Renal pelvis (tissue), 12 donors: ENCODE data around the gene AMER1. TPM values are rescaled to one million over a fixed set of nuclear protein-coding genes. Genes with fewer than 3 reads are reported as not detected.
"Not testable (repeated sequence)": the region's sequence is repeated elsewhere in the genome, so short reads cannot be mapped to it uniquely, and the experiment has no call there.

Source experiments
- DNase-seq: peaks from one replicate; pipeline ENCODE4 v3.0.0-alpha.2; 2013
- long read RNA-seq, 16 experiments: transcript quantifications; one replicate each; lab custom pipeline, GENCODE V29; 2026
- polyA plus RNA-seq, 3 donors: library from polyadenylated mRNA; unstranded; fragments of 120-200 nt; gene quantifications; one replicate each; pipeline ENCODE4 v1.2.1, GENCODE V29; 2013; ENCODE audit not compliant: insufficient read length in 3 of 3

The AMER1 gene
- polyA plus RNA-seq, result 1 to 10 TPM; 7.9 to 8.3 (median 8.0) TPM
- long read RNA-seq, donor 1, full-length matches to known transcripts, result 4 of 4 reads
- long read RNA-seq, donor 1, partial matches to known transcripts, result 0 of 4 reads
- long read RNA-seq, donor 1, other reads (novel, unspliced or antisense), result 0 of 4 reads
- long read RNA-seq, donor 2, full-length matches to known transcripts, result 1 of 1 reads
- long read RNA-seq, donor 2, partial matches to known transcripts, result 0 of 1 reads
- long read RNA-seq, donor 2, other reads (novel, unspliced or antisense), result 0 of 1 reads
- long read RNA-seq, donor 3, full-length matches to known transcripts, result 1 of 1 reads
- long read RNA-seq, donor 3, partial matches to known transcripts, result 0 of 1 reads
- long read RNA-seq, donor 3, other reads (novel, unspliced or antisense), result 0 of 1 reads
- long read RNA-seq, donor 4, full-length matches to known transcripts, result 1 of 1 reads
- long read RNA-seq, donor 4, partial matches to known transcripts, result 0 of 1 reads
- long read RNA-seq, donor 4, other reads (novel, unspliced or antisense), result 0 of 1 reads
- long read RNA-seq, donor 5, result 0 reads
- long read RNA-seq, donor 6, full-length matches to known transcripts, result 2 of 2 reads
- long read RNA-seq, donor 6, partial matches to known transcripts, result 0 of 2 reads
- long read RNA-seq, donor 6, other reads (novel, unspliced or antisense), result 0 of 2 reads
- long read RNA-seq, donor 7, full-length matches to known transcripts, result 2 of 2 reads
- long read RNA-seq, donor 7, partial matches to known transcripts, result 0 of 2 reads
- long read RNA-seq, donor 7, other reads (novel, unspliced or antisense), result 0 of 2 reads
- long read RNA-seq, donor 8, full-length matches to known transcripts, result 4 of 4 reads
- long read RNA-seq, donor 8, partial matches to known transcripts, result 0 of 4 reads
- long read RNA-seq, donor 8, other reads (novel, unspliced or antisense), result 0 of 4 reads
- long read RNA-seq, donor 9, full-length matches to known transcripts, result 3 of 3 reads
- long read RNA-seq, donor 9, partial matches to known transcripts, result 0 of 3 reads
- long read RNA-seq, donor 9, other reads (novel, unspliced or antisense), result 0 of 3 reads
- long read RNA-seq, donor 10, full-length matches to known transcripts, result 2 of 2 reads
- long read RNA-seq, donor 10, partial matches to known transcripts, result 0 of 2 reads
- long read RNA-seq, donor 10, other reads (novel, unspliced or antisense), result 0 of 2 reads
- long read RNA-seq, donor 11, result 0 reads
- long read RNA-seq, donor 12, full-length matches to known transcripts, result 3 of 3 reads
- long read RNA-seq, donor 12, partial matches to known transcripts, result 0 of 3 reads
- long read RNA-seq, donor 12, other reads (novel, unspliced or antisense), result 0 of 3 reads
- long read RNA-seq, donor 13, full-length matches to known transcripts, result 2 of 2 reads
- long read RNA-seq, donor 13, partial matches to known transcripts, result 0 of 2 reads
- long read RNA-seq, donor 13, other reads (novel, unspliced or antisense), result 0 of 2 reads
- long read RNA-seq, donor 14, full-length matches to known transcripts, result 2 of 2 reads
- long read RNA-seq, donor 14, partial matches to known transcripts, result 0 of 2 reads
- long read RNA-seq, donor 14, other reads (novel, unspliced or antisense), result 0 of 2 reads
- long read RNA-seq, donor 15, full-length matches to known transcripts, result 1 of 1 reads
- long read RNA-seq, donor 15, partial matches to known transcripts, result 0 of 1 reads
- long read RNA-seq, donor 15, other reads (novel, unspliced or antisense), result 0 of 1 reads
- long read RNA-seq, donor 16, full-length matches to known transcripts, result 3 of 3 reads
- long read RNA-seq, donor 16, partial matches to known transcripts, result 0 of 3 reads
- long read RNA-seq, donor 16, other reads (novel, unspliced or antisense), result 0 of 3 reads

DNA sequence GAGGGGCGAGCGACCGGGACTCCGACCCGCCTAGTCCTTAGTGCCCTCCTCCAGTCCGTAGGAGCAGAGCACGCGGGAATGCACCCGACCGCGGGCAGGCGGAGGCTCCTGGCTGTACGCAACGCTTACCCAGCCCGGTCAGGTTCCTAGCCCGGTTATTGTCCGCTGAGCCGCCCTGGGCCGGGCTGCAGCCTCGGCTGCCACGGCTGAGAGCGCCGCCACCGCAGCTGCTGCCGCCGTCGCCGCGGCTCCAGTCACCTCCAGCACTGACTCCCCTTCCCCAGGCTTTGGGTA, at the start of gene AMER1:
Gene AMER1, minus strand, starts transcription at position 268 of the 294 bp plus-strand sequence. CDS start 12,422 bp downstream, outside the sequence.
- no peak for DNase-seq

DNA sequence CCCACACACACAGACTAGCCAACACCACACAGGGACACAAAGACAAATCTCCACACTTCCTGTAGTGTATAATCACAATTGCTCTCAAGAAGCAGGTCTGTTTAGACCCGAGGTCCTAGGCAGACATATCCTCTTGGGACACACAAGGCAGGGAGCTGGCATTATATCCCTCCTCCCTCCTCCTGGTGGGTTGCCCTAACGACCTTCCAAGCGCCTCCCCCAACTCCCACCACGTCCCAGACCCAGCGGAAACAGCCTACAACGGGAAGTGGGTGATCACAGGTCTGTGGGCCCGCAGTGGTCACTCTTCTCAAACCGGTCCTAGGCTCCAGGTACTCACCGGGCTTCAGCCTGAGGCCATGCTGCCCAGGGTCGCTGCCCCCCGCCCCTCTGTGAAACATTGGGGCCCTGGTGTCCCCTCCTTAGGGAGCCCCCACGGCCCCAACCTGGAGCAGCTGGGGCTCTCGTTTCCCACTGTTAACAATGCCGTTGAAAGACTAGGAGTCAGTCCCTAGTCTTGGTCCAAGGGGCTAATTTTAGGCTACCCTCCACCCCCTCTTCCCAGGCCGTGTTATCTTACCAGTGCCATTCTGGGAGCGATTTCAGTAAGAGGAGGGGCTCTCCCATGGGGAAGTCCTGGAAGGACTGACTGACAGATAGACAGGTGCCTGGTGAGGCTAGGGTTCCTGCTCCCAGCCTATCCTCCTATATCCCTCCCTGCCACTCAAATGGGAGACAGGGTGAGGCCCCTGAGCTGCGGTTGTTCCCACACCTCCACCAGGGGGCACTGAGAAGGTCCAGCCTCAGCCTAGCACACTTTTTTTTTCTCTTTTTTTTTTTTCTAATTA, 24.8 kb upstream of the AMER1 start, which contains the start of gene ASB12:
Gene ASB12, minus strand, starts transcription at position 485 of the 848 bp plus-strand sequence. CDS start 4,957 bp downstream, outside the sequence.
- DNase-seq, result no peak

DNA sequence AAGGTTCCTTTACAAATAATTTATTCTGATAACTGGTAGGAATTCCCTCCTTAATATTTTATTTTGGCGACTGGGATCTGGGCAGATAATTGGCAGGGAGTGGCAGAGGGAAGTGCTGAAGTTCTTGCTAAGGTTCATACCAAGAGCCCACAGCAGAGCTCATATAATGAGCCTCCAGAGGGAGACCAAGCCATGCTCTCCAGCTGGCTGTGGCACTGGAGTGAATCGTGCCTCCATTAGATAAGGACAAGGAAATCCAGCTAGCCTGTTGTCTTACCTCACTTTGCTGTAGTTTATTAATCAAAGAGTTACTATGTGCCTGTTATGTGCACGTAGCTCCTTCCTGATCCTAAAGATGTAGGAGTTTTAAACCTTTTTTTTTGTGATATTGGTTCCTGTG, 23.6 kb upstream of the AMER1 start:
- DNase-seq, result no peak

DNA sequence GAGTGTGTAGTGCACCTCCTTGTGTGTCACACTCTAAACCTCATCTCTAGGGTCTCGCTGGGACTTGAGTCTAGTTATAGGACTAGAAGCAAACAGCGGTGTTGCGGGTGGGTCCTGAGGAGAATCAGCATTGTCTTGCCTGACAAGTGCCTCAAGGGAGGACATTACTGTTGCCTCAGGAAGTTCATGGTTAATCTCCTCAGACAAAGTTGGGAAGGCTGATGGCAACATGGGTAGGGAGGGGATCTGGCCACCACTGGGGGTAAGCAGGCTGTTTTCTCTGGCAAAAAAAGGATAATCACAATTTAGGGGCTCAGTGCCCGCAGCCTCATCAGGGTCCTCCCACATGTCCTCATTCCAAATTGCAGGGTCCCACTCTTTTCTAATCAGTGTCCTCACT, 12.5 kb upstream of the AMER1 start:
- DNase-seq, result no peak

DNA sequence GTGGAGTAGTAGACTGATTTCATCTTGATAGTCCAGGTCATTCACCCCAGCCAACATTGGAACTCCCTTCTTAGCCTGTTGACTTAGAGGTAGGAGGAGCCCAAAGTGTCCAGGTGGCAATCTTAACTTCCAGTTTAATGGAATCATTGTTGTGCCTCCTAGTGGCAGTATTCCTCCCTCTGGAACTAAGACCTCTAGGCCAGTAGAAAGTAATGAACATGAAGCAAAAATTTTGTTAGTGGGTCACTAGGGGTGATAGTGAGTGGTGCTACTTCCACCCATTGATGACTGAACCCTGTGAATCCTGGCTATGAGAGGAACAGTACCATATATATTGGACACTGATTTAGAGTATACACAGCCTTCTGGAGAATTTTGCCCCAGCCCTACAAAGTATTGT, 8.5 kb upstream of the AMER1 start:
- not testable (repeated sequence) for DNase-seq

DNA sequence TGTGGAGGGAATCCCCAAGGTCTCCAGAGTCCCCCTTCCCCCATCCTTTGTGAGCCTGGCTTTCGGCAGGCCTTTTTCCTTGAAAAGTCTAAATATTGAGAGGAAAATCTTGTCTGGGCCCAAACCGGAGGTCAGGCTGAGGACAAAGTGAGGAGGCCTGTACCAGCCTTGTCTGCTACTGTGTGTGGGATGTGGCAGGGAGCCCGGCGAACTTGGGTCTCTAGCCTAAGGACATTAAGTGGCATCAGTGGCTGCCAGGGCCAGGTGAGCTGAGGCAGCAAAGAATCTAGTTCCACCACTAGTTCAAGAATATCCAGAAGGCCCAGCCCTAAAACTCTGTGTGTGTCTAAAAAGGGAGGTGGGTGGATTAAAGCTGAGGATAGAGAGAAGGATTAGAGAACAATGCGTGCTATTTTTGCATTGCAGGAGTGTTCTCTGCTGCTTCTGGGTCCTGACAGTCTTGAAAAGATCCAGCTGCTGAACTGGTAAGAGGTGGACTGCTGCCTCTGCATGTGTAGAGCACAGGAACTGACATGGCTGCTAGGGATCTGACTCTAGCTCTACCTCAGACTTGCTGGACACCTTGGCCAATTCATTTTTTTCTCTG, 1.2 kb upstream of the AMER1 start:
- peak; percentile 41 for DNase-seq

DNA sequence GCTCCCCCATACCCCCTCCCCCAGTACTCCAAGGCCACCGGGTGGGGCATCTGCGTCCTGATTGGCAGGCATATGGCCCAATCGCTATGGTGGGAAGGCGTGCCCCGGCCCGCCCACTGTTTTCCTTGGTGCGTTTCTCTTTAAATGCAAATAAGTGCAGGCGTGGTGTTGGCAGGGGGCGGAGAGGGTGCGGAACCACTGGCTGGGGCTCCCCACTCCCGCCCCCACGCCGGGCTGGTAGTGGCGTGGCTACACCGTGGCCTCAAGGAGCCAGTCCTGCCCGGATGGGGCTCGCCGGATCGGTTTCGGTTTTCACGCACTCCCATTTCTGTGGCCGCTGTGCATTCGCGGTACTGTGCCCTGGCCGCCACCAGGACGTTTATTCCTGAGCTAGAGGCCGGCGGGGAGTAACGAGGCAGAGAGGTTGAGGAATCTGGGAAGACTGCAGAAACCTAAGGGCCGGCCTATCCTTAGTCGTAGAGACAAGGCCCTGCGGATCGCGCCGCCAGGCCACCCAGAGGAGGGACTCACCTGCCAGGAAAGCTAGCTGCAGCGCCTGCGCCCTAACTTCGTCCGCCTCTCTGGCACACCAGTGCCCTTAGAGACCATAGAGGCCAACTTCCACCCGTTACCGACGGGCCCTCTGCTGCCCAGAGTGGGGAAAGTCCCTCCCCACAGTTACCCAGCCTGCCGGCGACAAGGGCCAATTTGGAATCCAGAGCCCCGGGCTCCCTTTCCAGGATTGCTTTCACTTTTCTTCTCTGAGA, 410 bp upstream of the AMER1 start:
- peak; percentile 92 for DNase-seq

DNA sequence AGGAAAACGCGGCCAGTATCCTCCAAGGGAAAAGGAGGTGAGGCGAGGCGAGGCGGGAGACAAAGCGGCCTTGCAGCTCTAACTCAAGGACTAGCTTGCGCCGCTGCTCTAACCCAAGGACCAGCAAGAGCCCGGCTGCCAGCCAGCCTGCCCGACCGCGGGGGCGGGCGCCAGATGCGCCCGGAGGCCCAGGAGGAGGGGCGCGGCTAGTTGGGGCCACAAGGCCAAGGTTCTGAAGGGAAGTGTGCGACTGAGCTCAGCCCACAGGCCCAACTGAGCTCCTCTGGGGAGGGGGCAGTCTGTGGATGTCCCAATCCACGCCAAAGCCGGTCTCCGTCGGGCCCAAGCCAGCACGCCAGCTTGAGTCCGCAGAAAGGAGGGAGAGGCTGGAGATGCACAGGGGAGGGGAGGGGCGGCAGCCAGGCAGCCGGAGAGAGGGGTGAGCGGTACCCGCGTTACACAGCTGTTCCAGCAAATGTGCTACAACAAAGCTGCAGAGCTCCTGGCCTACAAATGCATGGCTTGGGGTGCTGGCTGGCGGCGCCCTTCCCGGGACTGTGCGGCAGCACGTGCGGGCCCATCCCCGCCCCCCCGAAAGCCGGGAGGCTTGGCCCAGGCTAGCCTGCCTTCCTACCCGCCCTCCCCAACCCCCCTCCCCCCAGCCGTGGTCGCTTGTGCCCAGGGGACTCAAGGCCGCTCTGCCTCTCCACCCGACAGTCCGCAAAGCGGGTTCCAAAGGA, 637 bp downstream of the AMER1 start:
- peak; percentile 10 for DNase-seq

DNA sequence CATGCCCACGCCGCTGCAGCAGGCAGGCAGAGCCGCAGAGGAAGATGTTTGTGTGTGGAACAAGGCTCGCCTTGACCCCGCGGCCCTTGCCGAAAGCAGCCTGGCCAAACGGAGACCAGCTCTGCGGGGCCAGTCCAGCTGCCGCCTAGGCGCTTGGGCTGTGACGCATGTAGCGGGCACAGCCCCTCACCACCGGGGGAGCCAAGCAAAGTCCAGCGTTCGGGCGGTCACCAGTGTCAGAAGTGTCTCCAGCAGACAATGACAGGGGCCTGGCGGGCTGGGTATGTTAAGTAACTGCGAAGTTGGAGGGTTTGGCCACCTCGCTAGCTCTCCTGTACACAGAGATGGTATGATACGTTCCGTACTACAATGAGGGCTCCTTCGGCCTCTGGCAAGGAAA, 1.3 kb downstream of the AMER1 start:
- peak; percentile 7 for DNase-seq

DNA sequence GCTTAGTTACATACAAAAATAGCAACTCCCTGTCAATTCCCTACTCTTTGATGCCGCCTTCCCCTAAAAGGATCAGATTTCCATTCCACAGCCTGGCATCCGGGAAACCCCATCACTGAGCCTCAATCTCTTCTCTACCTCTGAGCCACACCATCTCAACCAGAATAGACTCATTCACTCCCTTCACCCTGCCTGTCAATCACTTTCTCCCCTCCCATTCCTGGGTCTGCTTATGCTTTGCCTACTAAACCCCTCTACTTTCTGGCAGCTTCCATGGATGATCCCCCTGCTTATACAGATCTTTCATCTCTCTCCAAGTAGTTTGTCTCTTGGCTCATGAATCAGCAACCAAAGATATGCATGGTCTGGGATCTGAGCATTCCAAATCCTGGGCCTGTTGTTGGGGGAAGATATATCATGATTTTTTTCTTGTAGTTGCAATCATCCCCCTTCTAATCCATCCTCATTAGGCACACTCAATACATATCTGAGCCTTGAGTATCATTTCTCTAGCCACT, 2.6 kb downstream of the AMER1 start:
- DNase-seq, result peak; percentile 7

DNA sequence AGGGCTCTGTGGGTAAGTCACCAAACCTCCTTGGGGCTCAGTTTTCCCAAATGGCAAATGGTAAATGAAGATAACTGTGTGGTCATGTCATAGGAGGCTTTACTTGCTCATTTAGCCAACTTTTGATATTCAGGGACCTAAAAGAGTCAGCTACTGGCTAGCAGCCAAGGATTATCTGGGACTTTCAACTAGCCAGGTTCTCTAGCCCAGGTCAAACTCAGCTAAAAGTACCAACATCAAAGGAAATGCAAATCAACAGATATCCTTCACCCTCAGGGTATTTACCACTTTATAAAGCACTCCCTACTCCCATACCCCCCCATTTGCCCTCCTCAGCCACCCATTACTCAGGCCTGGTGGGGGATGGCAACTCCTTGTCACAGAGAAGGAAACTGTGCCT, 7.5 kb downstream of the AMER1 start:
- DNase-seq, result no peak

DNA sequence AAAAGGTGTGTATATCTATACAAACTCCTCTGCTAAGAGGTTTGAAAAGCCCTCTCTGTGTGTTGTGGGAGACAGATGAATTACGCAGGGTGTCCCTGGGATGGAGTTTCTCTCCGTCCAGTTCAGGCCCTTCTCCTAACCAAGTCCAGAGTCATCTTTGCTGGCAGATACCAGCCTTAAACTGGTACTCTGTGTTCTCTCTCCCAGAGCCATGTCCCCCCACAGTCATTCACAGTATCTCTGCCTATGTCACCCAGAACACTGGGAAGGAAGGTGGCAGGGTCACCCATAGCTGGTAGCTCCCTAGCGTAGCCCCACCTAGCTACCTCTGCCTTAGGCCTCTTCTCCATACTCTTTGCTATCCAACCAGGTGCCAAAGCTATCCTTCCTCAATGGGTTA, 8.9 kb downstream of the AMER1 start:
- no peak for DNase-seq

DNA sequence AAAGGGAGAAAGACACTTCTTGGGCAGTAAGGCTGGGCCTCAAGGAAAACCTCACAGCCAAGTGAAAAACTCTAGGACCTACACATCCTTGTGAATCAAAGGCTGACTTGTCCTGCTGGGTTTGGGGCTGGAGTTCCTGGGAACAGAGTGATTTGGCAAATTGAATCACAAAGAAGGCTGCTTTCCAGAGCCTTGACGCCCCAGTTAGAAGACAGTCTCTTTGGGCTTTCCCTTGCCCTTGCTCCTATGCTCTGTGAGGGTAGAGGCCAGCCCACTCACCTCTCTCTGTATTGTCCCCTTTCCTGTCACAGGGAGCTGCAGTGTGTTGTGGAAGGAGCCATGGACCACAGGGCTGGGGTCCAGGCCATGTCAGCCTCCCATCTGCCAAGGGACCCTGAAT, 9.6 kb downstream of the AMER1 start:
- no peak for DNase-seq

DNA sequence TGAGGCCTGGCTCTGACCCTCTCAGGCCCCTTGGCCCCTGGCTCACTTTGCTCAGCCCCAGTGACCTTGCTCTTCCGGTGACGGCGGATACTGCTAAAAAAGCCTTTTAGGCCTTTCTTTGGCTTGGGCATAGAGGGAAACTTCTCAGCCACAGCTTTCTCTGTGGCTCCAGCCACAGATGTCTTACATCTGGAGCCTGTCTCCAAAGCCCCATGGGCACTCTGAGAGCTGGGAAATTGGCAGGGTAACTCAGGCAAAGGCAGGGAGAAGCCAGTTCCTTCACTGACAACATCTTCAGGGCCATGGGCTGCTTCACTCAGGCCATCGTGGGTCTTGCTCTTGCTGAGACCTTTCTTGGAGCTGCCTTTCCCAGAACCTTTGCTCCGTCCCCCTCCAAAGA, 12.8 kb downstream of the AMER1 start:
- DNase-seq, result no peak

DNA sequence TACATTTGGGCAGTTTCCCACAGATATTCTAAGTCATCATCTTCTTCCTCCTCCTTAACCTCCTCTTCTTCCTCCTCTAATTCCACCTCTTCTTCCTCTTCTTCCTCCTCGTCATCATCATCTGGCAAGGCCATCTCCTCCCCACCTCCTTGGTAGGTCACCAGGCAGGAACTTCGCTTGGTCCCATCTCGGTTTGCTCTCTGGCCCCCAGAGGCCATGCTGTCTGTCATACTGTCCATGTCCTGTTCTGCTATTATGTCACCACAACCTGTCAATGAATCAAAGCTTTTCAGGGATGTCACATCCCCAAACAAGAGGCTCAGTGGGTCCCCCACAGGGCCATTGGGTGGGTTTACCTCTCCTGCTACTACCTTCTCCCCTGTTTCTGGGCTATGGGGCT, 13.5 kb downstream of the AMER1 start:
- DNase-seq, result no peak

DNA sequence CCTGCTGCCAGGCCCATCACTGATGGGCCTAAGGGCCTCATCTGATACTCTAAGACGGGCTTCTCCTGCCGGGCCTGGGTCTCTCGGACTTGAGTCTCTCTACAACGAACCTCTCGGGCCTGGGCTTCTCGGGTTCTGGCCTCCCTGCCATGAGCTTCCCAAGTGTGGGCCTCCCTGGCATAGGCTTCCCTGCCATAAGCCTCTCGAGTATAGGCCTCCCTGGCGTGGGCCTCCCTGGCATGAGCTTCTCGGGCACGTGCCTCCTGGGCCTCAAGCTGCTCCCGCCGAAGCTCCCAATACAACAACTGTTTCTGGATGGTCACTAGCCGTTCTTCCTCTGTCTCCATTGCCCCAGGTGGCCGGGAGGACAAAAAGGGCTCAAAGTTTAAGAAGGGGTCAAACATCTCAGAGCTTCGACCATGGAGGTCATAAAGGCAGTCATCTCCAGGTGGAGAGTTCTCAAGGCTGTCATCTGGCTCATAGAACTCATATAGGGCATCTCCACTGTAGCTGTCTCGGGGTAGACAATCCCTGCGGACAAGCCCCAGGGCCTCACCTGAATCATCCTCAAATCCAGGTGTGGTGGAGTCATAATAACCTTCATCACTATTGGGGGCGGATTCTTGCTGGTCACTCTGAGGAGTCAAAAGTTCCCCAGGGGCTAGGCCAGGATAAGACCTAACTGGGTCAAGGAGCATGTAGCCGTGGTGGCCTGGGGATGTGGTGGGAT, 14.1 kb downstream of the AMER1 start:
- no peak for DNase-seq
